Effector memory CD8-positive, alpha-beta T cell (primary cell): ENCODE measurements around the gene CLEC1B.
"Not testable (repeated sequence)": the region's sequence is repeated elsewhere in the genome, so short reads cannot be mapped to it uniquely, and the experiment has no call there.

Experiments used
- ATAC-seq: fragments of 150-1000 bp; cut with Tn5 transposase; replicated peaks from 2 replicates; pipeline ENCODE4 v1.10.0; 2021; ENCODE audit warnings: mild to moderate bottlenecking, moderate library complexity
- DNase-seq, 3 experiments: peaks; one replicate each; pipeline ENCODE4 v3.0.0; 2021
- H3K27ac Mint-ChIP-seq, 2 donors: one replicate each; pipeline ENCODE4 v1.8.0; 2022; ENCODE audit warnings: mild to moderate bottlenecking in 2 of 2, mixed read lengths in 2 of 2, moderate library complexity in 2 of 2
- H3K27me3 Mint-ChIP-seq, 2 donors: one replicate each; pipeline ENCODE4 v1.8.0; 2022; ENCODE audit warnings: mixed read lengths in 2 of 2
- H3K36me3 Mint-ChIP-seq: one replicate; pipeline ENCODE4 v1.8.0; 2022; ENCODE audit warnings: mild to moderate bottlenecking, moderate library complexity, mixed read lengths; ENCODE audit not compliant: insufficient read depth
- H3K4me1 Mint-ChIP-seq, 2 donors: one replicate each; pipeline ENCODE4 v1.8.0; 2022; ENCODE audit warnings: low read depth in 2 of 2, mixed read lengths in 2 of 2
- H3K4me3 Mint-ChIP-seq, 2 donors: one replicate each; pipeline ENCODE4 v1.8.0; 2022; ENCODE audit warnings: mild to moderate bottlenecking in 2 of 2, mixed read lengths in 2 of 2, moderate library complexity in 2 of 2
- H3K9me3 Mint-ChIP-seq, 2 donors: one replicate each; pipeline ENCODE4 v1.8.0; 2022; ENCODE audit warnings: mixed read lengths in 2 of 2

Gene CLEC1B

DNA sequence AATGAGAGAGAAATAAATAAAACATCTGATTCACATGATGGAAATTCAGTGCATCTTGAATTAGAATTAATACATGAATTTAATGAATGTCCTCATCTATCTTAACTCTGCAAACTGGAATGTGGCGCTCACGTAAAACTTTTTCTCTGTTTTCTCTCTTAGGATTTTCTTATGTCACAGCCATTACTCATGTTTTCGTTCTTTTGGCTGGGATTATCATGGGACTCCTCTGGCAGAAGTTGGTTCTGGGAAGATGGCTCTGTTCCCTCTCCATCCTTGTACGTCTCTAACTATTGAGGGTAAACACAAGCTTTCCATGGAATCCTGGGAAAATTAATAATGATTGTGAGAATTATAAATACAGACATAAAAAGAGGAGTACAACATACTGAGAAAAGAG lies 16.5 kb upstream of the CLEC1B start:
- Mint-ChIP-seq H3K27me3 (peaks cover 39 to 43% of the 10 kb centered on the region in 2 donors), H3K9me3 (no peaks in the 10 kb centered on the region), H3K4me3 (no peak overlapping the region), H3K27ac (no peak overlapping the region), H3K36me3 (peaks cover 3% of the 10 kb centered on the region), H3K4me1 (no peaks in the 10 kb centered on the region)
- DNase-seq: no peak
- ATAC-seq: no peak

DNA sequence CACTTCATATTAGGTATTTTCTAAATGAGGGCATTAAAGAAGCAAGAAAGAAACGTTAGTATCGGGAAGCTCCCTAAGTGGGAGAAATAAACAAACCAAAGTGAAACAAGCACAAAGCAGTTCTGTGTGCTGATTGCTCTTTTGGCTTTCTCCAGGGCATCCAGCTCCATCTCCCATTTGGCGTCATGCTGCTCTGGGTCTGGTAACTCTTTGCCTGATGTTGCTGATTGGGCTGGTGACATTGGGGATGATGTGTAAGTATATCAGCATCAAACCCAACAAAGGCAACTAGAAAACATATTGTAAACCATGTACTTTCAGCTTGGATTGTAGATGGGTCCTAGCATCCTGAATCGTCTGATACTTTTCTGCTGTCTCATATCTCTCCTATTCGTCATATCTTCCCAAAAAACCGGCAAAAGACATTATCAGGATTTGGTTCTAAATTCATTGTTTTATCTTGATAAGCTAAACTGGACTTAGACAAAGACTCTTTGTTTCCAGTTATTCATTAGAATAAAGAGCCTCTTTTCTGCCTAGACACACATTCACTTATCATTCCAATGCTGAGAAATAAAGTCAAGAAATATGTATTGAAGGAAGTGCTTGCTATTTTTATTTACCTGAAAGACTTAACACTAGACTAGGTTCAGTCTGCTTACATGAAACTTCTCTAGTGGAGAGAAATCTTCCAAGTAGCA lies 13.9 kb upstream of the CLEC1B start:
- H3K36me3 Mint-ChIP-seq: peaks cover 3% of the 10 kb centered on the region
- no peak overlapping the region for H3K4me3 Mint-ChIP-seq
- H3K4me1 Mint-ChIP-seq: no peaks in the 10 kb centered on the region
- DNase-seq (no peak), ATAC-seq (no peak)
- no peaks in the 10 kb centered on the region for H3K9me3 Mint-ChIP-seq
- H3K27ac Mint-ChIP-seq: no peak overlapping the region
- peaks cover 48 to 57% of the 10 kb centered on the region in 2 donors for H3K27me3 Mint-ChIP-seq

DNA sequence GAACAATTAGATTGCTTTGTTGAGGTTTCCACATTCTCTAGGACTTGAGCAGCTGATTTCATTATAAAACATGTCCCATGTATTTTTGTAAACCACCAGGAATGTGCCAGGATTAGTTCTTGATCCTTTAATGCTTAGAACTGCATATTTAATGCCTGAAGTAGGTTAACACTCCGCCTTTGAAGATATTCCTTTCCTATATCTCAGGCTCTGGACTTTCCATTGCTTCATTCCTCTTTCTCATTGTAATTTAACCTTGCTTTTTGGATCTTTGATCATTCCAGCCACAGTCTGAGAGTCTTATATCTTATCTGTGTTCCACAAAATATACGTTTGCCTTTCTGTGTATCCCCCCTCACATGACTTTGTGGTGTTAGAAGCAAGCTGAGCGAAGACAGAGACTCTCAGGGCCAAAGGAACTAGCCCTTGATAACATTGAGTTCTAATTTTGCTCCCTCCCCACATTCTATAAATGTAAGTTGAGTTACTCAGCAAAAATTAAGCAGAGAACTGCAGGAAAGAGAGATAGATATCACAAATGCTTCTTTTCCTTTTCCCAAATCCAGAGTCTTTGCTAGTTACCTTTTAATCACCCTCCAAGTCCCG lies 2.4 kb upstream of the CLEC1B start:
- ATAC-seq (no peak), DNase-seq (no peak)
- Mint-ChIP-seq H3K9me3 (no peaks in the 10 kb centered on the region), H3K36me3 (no peaks in the 10 kb centered on the region), H3K27me3 (peaks cover 21 to 31% of the 10 kb centered on the region in 2 donors), H3K4me1 (no peaks in the 10 kb centered on the region), H3K4me3 (no peak overlapping the region), H3K27ac (no peak overlapping the region)

DNA sequence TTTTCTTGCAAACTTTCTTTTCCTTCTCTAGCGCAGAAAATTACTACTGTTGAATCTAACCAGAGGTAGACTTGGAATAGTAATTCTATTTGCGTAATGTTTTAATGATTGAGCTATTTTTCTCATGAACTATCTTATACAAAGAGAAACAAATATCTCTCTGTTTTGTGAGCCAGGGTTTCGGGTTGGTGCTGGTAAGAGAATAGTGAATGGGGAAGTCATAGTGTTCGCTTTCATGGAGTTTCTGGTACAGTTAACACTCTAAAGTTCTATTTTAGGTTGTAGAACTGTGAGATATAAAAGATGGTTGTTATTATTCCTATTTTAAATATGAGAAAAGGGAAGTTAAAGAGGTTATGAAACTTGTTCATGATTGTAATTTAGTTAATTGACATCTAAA lies 6.6 kb downstream of the CLEC1B start:
- Mint-ChIP-seq H3K36me3 (no peaks in the 10 kb centered on the region), H3K4me3 (no peak overlapping the region), H3K9me3 (no peaks in the 10 kb centered on the region), H3K27me3 (peaks cover 31 to 44% of the 10 kb centered on the region in 2 donors), H3K27ac (no peak overlapping the region), H3K4me1 (no peaks in the 10 kb centered on the region)
- DNase-seq: no peak
- ATAC-seq: no peak

DNA sequence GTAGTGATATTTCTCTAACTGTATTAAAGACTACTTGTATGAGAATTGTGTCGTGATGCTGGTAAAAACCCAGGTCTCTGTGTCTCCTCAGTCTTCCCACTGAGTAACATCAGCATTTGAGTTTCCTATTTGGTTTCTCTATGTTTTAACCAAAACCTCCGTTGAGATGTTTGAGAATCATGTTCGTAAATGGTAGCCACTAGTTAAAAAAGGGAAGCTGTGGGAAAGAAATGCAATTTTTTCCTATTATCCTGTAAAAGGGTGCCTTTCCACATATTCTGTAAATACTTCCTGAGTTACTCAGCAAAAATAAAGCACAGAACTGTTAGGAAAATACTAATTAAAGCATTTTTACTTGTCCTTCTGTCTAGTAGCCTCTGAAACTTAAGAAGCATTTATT lies 7.0 kb downstream of the CLEC1B start:
- Mint-ChIP-seq H3K27ac (no peak overlapping the region), H3K9me3 (no peaks in the 10 kb centered on the region), H3K4me3 (no peak overlapping the region), H3K27me3 (peaks cover 31 to 44% of the 10 kb centered on the region in 2 donors), H3K36me3 (no peaks in the 10 kb centered on the region), H3K4me1 (no peaks in the 10 kb centered on the region)
- ATAC-seq (no peak), DNase-seq (no peak)

DNA sequence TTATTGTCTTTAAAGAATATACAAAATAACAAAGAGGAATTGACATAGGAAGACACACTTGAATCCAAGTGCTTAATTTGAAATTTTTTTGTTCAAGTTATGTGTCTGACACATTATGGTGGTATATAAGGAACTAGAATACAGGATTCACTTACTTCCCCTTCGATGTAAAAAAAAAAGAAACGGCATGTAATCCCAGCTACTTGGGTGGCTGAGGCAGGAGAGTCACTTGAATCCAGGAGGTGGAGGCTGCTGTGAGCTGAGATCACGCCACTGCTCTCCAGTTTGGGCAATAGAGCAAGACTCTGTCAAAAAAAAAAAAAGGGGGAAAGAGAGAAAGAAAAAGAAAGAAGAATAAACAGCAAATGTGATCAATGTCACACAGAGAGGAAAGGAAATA lies 18.8 kb downstream of the CLEC1B start:
- DNase-seq (no peak), ATAC-seq (no peak)
- Mint-ChIP-seq H3K36me3 (peaks cover 3% of the 10 kb centered on the region), H3K27me3 (peaks cover 18 to 27% of the 10 kb centered on the region in 2 donors), H3K4me3 (no peak overlapping the region), H3K9me3 (no peaks in the 10 kb centered on the region), H3K4me1 (no peaks in the 10 kb centered on the region), H3K27ac (no peak overlapping the region)

DNA sequence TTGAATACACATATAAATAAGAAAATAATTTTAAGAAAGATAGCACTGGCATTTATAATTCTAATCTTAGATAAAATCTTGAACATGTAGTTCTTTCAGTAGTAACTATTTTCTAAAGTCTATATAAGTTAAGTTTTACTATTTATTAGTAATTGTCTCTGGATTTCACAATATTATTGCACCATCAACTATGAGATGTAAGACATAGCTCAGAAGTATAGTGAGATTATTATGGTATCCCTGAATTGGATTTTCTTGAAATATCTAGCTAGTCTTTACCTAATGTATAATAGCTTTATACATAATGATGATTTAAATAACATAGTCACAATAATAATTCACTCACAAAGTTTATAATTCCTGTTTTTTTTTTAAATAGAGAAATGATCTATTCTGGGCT lies 21.0 kb downstream of the CLEC1B start:
- Mint-ChIP-seq H3K9me3 (no peaks in the 10 kb centered on the region), H3K27me3 (peaks cover 23 to 41% of the 10 kb centered on the region in 2 donors), H3K36me3 (peaks cover 3% of the 10 kb centered on the region), H3K4me1 (no peaks in the 10 kb centered on the region), H3K4me3 (no peak overlapping the region), H3K27ac (no peak overlapping the region)
- DNase-seq (no peak), ATAC-seq (no peak)

DNA sequence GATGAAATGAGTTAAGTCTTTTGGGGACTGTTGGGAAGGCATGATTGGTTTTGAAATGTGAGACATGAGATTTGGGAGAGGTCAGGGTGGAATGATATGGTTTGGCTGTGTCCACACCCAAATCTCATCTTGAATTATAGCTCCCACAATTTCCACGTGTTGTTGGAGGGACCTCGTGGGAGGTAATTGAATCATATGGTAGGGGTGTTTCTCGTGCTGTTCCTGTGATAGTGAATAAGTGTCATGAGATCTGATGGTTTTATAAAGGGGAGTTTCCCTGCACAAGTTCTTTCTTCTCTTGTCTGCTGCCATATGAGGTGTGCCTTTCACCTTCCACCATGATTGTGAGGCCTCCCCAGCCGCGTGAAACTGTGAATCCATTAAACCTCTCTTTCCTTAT lies 22.3 kb downstream of the CLEC1B start:
- H3K4me1 Mint-ChIP-seq, DNase-seq, H3K36me3 Mint-ChIP-seq, H3K27ac Mint-ChIP-seq, H3K9me3 Mint-ChIP-seq, ATAC-seq, H3K4me3 Mint-ChIP-seq: not testable (repeated sequence)
- peaks cover 23 to 41% of the 10 kb centered on the region in 2 donors for H3K27me3 Mint-ChIP-seq

DNA sequence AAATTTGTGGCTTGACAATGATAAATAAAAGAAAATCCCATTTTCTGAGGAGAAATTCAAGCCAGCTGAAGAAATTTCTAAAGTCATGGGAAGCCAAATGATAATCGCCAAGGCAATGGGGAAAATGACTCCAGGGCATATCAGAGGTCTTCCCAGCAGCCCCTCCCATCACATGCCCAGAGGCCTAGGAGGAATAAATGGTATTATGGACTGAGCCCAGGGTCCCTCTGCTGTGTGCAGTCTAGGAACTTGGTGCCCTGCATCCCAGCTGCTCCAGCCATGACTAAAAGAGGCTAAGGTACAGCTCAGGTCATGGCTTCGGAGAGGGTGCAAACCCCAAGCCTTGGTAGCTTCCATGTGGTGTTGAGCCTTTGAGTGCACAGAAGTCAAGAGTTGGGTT lies 23.3 kb downstream of the CLEC1B start:
- no peak for ATAC-seq
- H3K36me3 Mint-ChIP-seq: peaks cover 3% of the 10 kb centered on the region
- no peaks in the 10 kb centered on the region for H3K9me3 Mint-ChIP-seq
- no peaks in the 10 kb centered on the region for H3K4me1 Mint-ChIP-seq
- H3K4me3 Mint-ChIP-seq: no peak overlapping the region
- no peak for DNase-seq
- no peak overlapping the region for H3K27ac Mint-ChIP-seq
- peaks cover 23 to 41% of the 10 kb centered on the region in 2 donors for H3K27me3 Mint-ChIP-seq

DNA sequence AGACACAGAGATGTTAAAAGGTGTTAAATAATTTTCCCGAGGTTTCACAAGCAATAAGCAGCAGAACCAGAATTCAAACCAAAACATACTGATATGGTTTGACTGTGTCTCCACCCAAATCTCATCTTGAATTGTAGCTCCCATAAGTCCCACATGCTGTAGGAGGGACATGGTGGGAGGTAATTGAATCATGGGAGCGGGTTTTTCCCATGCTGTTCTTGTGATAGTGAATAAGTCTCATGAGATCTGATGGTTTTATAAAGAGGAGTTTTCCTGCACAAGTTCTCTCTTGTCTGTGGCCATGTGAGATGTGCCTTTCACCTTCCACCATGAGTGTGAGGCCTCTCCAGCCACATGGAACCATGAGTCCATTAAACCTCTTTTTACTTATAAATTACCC lies 24.2 kb downstream of the CLEC1B start:
- not testable (repeated sequence) for DNase-seq, H3K4me1 Mint-ChIP-seq, H3K27ac Mint-ChIP-seq, H3K9me3 Mint-ChIP-seq, H3K4me3 Mint-ChIP-seq, ATAC-seq, H3K36me3 Mint-ChIP-seq
- peaks cover 23 to 34% of the 10 kb centered on the region in 2 donors for H3K27me3 Mint-ChIP-seq

DNA sequence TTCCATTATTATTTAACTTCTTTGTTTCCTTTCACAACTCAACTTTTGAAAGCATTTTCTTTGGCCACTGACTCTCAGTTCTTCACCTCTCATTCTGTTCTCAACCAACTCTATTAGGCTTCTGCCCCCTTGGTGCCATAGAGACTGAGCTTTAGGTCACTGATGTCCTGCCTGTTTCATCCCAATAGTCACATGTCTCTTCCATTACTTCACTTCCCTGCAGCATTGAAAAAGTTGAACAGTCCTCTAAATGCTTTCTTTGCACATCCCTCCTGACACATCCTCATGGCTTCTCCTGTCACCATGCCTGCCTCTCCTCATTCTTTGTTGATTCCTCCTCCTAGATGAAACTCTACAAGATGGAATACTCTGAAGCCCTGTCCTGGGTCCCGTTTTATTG lies 25.0 kb downstream of the CLEC1B start:
- no peak overlapping the region for H3K27ac Mint-ChIP-seq
- H3K4me3 Mint-ChIP-seq: no peak overlapping the region
- no peak for DNase-seq
- no peaks in the 10 kb centered on the region for H3K9me3 Mint-ChIP-seq
- peaks cover 23 to 33% of the 10 kb centered on the region in 2 donors for H3K27me3 Mint-ChIP-seq
- no peak for ATAC-seq
- no peaks in the 10 kb centered on the region for H3K36me3 Mint-ChIP-seq
- no peaks in the 10 kb centered on the region for H3K4me1 Mint-ChIP-seq

DNA sequence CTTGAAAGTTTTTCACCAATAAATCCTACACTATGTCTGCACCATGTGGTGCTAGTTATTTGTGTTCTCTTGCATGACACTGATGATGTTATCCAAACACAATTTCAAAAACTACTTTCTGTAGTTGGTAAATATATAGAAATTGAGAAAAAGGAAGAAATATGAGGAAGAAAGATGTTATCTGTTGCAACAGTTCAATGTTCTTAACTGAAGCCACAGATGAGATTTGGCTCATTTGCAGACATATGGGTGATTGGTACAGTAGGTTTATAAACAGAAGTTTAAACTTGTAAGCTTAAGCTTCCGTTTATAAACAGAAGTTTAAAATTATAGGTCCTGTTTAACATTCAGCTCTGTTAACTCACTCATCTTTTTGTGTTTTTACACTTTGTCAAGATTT lies 27.7 kb downstream of the CLEC1B start, which contains the start of gene CLEC12A:
TSS of gene CLEC12A (plus strand) at position 229 of the 400 bp plus-strand sequence. CDS start 188 bp downstream, outside the sequence.
- H3K27me3 Mint-ChIP-seq: peaks cover 15 to 19% of the 10 kb centered on the region in 2 donors
- no peaks in the 10 kb centered on the region for H3K36me3 Mint-ChIP-seq
- H3K4me1 Mint-ChIP-seq: no peaks in the 10 kb centered on the region
- no peak for ATAC-seq
- H3K9me3 Mint-ChIP-seq: no peaks in the 10 kb centered on the region
- no peak within 1 kb of the TSS for H3K4me3 Mint-ChIP-seq
- DNase-seq: no peak
- no peak within 1 kb of the TSS for H3K27ac Mint-ChIP-seq

DNA sequence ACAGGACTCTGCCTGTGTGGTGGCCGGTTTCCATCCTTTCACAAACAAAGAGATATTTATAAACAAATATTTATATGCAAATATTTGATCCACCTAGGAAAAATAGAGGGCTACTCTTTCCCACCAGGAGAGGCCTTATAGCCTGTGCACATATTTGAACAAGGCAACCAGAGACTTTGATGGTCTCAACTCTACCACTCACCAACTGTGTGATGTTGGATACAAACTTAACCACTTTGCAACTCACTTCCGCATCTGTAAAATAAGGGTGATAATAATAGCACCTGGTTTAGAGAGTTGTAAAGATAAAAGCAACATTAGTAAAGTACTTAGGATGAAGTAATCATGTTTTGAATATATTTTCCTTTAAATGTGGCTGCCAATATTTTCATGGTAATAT lies 29.2 kb downstream of the CLEC1B start:
- no peak for DNase-seq
- no peak for ATAC-seq
- H3K9me3 Mint-ChIP-seq: no peaks in the 10 kb centered on the region
- H3K4me3 Mint-ChIP-seq: no peak overlapping the region
- H3K27me3 Mint-ChIP-seq: peaks cover 0 to 9% of the 10 kb centered on the region in 2 donors
- H3K4me1 Mint-ChIP-seq: no peaks in the 10 kb centered on the region
- no peaks in the 10 kb centered on the region for H3K36me3 Mint-ChIP-seq
- no peak overlapping the region for H3K27ac Mint-ChIP-seq

DNA sequence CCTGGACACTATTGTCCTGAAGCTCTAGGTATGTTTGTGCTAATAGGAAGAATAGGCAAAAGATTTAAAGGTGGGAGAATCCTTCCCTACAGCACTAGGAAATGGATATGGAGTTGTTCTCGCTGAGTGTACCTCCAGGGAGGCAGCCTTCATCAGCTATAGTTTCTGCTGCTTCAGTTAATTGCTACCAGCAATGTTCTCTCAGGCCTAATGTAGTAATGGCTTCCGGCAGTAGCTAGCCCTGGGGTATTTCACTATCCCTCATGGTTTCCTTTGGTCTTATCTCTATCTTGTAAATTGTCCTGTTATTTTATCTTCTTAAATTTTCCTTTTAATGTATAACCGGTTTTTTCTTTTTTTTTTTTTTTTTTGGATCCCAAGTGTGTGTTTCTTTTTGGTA lies 37.0 kb downstream of the CLEC1B start:
- Mint-ChIP-seq H3K4me3 (no peak overlapping the region), H3K9me3 (no peaks in the 10 kb centered on the region), H3K27me3 (no peaks in the 10 kb centered on the region), H3K36me3 (no peaks in the 10 kb centered on the region), H3K27ac (no peak overlapping the region), H3K4me1 (peaks cover 14 to 18% of the 10 kb centered on the region in 2 donors)
- DNase-seq: no peak
- no peak for ATAC-seq
